Activated effector memory CD4-positive, alpha-beta T cell treated with Interleukin-2 at 50 U/mL for 16 hours (primary cell): ENCODE measurements around the gene MIB1.
"Not testable (repeated sequence)": the region's sequence is repeated elsewhere in the genome, so short reads cannot be mapped to it uniquely, and the experiment has no call there.

Source experiments
- DNase-seq: peaks from one replicate; pipeline ENCODE4 v3.0.0-alpha.2; 2020

Gene MIB1

GRCh38 chr18:21745231-21745630 is 4.6 kb downstream of the MIB1 start:
- no peak for DNase-seq

DNA sequence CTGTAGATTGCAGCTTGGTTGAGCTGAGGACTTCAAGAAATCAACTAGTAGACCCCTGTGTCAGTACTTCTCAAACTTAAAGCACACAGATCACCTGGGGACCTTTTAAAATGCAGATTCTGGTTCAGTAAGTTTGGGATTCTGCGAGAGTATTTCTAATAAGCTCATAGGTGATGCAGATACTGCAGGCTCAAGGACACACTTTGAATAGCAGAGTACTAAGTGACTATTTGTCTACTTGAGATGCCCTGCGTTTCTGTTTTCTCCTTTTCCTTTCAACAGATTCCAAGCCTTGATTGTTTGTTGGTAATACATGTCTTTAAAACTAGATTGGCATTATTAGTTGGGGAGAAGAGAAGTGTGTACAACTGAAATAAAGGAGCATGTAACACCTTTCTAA is 6.7 kb downstream of the MIB1 start:
- DNase-seq, result no peak

GRCh38 chr18:21747764-21748693 is 7.4 kb downstream of the MIB1 start:
- DNase-seq, result no peak

DNA sequence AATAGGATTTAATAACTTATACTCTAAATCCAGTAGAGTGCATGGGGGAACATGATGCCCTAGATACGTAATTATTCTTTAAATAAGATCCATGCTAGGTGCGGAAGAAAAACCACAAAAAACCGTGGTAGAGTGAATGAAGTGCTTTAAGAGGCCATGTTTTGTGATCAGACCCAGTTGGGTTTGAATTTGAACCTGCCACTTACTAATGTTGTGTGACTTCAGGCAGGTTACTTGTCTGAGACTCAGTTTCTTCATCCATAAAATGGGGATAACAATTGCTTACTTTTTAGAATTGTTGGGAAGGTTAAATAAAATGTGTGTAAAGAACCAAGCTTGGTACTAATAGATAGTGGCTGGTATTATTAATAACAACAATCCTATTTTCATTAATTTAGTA is 17.2 kb downstream of the MIB1 start:
- DNase-seq, result no peak

DNA sequence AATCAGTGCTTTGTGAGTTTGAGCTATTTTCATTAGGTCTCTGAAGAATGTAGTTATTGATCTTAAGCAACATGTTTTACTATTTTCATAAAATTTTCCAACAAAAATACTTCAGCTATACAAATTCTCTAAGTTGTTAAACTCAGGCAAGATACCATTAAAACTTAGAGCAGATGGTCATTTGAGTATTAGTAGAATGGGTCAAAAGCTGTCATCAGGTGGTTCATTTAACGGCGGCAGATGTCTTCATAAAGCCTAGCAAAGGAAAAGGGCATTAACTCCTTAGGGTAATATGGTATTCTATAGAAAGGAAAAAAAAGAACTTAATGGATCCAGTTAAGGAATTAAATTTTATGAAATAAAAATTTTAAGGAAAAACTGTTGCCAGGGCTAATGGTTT is 19.2 kb downstream of the MIB1 start:
- DNase-seq, result no peak

DNA sequence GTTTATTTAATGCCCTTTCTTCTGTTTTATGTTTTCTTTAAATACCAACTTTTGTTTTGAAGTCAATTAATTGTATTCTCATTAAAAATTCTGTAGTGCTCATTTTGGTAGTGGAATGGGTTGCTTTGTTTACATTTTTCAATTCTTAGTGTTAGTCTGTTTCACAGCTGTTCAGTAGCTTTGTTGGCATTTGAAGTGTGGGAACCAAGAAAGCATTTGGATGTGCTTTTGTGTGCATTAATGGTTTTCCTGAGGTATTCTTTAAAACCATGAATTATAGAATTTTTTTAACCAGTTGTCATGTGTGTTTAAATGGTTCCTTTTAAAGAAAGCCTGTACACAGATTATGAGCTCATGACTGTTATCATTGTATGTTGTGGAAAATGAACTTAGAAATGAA is 19.7 kb downstream of the MIB1 start:
- no peak for DNase-seq

- DNase-seq, result no peak
These were observed 21.0 kb downstream of the MIB1 start for GRCh38 chr18:21761471-21762115.

DNA sequence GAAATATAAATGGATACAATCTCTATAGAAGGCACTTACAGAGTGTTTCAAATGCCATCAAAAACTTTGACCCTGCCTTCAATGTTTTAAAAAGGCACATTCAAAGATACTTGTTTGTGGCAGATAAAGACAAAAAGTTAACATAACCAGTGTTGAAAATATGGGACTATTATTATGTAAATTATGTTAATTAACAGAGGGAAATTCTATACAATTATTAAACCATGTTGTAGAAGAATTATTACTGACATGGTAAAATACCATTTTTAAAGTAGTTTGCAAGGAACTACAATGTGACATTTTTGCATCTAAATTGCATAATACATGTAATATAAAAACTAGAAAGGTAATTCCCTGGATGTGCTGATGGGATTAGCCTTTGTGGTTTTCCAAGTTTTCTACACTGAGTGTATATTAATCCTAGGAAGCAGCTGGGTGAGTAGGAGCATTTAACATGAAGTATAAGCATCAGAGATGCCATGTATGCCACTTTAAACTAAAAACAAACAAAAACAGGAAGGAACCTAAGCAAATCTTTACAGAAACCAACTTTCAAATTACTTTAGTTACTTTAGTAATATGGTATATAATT is 21.7 kb downstream of the MIB1 start:
- DNase-seq, result no peak

DNA sequence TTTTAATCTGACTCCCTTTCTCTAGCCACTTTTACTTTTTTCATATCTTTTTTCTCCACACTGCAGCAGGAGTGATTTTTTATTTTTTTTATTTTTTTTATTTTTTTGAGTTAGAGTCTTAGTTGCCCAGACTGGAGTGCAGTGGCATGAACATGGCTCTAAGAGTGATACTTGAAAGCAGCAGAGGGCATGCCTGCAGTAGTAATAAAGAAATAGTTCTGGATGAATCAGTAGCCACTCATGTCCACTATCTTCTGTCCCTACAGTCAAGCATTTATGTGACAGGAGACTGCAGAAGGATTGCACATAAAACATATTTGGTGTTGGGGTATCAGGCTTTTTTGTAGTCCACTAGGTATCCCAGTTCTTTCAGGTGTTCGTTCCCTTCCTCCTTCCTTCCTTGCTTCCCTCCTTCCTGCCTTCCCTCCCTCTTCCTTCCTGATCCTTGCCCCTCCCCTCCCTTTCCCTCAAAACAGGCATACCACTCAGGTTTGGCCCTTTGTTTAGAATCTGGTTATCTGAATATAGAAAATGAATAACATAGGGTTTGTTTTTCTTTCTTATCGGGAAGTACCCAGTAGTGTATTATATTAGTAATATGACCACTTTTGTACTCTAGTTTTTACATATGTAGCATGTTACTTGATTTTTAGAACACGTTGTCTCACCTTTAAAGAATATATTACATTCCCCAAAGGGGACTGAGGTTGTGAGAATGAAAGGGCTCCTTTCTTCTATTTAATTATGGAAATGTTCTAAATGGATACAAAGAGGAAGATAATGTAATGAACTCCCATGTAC is 23.5 kb downstream of the MIB1 start:
- DNase-seq, result no peak

GRCh38 chr18:21769206-21769605 is 28.6 kb downstream of the MIB1 start:
- no peak for DNase-seq

GRCh38 chr18:21774722-21775121 is 34.1 kb downstream of the MIB1 start:
- DNase-seq, result no peak

DNA sequence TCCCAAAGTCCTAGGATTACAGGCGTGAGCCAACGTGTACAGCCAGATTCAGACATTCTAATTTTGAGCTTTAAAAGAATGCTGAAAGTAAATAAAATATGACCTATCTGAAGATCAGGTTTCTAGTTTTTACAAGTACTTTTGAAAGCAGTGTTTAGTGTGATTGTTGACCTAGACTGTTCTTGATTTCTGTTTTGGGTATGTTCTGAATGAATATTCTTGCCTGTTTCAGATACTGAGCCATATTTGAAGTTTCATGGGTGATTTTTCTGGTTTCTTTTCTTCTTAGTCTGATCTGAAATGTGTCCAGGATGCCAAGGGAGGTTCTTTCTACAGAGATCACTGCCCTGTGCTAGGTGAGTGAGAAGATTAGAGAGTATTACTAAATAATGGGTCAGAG is 37.2 kb downstream of the MIB1 start:
- DNase-seq, result no peak

DNA sequence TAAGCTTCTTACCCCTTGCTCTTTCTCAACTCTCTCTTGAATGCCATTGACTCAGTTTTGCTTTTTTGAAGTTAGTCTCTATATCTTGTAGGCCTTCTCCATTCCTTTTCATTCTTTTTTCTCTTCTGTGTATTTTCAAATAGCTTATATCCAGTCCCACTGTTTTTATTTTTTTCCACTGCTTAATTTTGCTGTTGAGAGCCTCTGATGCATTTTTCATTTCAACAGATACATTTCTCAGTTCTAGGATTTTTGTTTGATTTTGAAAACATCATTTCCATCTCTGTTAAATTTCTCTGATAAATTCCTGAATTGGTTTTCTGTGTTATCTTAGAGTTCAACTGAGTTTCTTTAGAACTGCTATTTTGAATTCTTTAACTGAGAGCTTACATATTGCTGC is 45.9 kb downstream of the MIB1 start:
- no peak for DNase-seq

DNA sequence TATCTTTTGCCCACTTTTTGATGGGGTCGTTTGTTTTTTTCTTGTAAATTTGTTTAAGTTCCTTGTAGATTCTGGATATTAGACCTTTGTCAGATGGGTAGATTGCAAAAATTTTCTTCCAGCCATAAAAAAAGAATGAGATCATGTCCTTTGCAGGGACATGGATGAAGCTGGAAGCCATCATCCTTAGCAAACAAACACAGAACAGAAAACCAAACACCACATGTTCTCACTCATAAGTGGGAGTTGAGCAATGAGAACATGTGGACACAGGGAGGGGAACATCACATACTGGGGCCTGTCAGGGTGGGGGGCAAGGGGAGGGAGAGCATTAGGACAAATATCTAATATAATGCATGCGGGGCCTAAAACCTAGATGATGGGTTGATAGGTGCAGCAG is 55.5 kb downstream of the MIB1 start:
- DNase-seq, result not testable (repeated sequence)

- no peak for DNase-seq
These were observed 57.5 kb downstream of the MIB1 start for GRCh38 chr18:21798126-21798525.

DNA sequence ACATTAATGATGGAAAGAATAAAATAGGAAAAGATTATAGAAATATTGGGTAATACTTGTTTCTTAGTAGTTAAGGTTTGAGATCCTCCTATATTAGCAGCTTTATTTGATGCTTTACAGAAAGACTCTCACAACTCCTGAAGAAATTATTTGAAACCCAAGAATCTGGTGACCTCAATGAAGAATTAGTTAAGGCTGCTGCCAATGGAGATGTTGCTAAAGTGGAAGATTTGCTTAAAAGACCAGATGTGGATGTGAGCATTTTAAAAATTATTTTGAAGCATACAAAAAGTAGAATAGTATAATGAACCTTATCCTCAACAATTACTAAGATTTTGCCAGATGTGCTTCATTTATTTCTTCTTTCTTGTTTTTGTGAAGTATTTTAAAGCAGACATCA is 59.1 kb downstream of the MIB1 start:
- no peak for DNase-seq

GRCh38 chr18:21803495-21803894 is 62.9 kb downstream of the MIB1 start:
- no peak for DNase-seq

DNA sequence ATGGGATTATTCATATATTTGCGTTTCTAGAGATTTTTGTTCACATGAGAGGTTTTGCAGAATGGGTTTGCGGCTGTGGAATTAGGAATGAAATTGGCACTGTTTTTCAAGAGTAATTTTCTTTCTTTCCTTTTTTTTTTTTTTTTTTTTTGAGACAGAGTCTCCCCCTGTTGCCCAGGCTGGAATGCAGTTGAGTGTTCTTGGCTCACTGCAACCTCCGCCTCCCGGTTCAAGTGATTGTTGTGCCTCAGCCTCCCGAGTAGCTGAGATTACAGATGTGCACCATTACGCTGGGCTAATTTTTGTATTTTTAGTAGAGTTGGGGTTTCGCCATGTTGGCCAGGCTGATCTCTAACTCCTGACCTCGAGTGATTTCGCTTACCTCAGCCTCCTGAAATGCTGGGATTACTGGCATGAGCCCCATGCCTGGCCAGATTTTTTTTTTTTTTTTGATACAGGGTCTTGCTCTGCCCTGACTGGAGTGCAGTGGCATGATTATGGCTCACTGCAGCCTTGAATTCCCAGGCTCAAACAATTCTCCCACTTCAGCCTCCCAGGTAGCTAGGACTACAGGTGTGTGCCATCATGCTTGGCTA is 65.3 kb downstream of the MIB1 start:
- DNase-seq, result no peak

GRCh38 chr18:21808185-21808584 is 67.6 kb downstream of the MIB1 start:
- DNase-seq, result no peak

DNA sequence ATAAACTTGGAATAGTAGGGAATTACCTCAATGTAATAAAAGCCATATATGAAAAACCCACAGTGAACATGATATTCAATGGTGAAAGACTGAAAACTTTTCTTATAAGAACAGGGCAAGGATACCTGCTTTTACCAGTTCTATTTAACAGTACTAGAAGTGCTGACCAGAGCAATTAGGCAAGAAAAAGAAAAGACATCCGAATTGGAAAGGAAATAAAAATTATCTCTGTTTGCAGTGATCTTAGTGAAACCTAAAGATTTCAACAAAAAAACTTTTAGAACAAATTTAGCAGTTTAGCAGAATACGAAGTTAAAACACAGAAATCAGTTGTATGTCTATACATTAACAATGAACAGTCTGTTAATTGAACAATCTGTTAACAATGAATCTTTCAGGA is 69.1 kb downstream of the MIB1 start:
- DNase-seq, result no peak

- no peak for DNase-seq
These were observed 74.5 kb downstream of the MIB1 start for GRCh38 chr18:21815101-21815500.

- DNase-seq, result no peak
These were observed 79.6 kb downstream of the MIB1 start for GRCh38 chr18:21820033-21820810.
